SK-N-SH treated with all-trans-retinoic acid at 6 μM for 48 hours (cell line): ENCODE measurements around the gene TMEM254.

Experiments used
- ATAC-seq: fragments of 200-7000 bp; cut with Tn5 transposase; 3 replicates; pipeline ENCODE4 v1.9.1; 2020; ENCODE audit warnings: mild to moderate bottlenecking, moderate library complexity
- ARNTL ChIP-seq: fragments of 450-650 bp; formaldehyde crosslinking; IDR thresholded peaks from 2 replicates; pipeline ENCODE4 v1.5.0; 2020; ENCODE audit warnings: low read depth, mild to moderate bottlenecking, moderate library complexity, borderline replicate concordance
- CSDC2 ChIP-seq: fragments of 250-450 bp; sonication (Bioruptor Pico); IDR thresholded peaks from 2 replicates; pipeline ENCODE4 v1.5.0; 2020; ENCODE audit warnings: mild to moderate bottlenecking, moderate library complexity
- ESRRG ChIP-seq: fragments of 250-450 bp; sonication (Bioruptor Pico); IDR thresholded peaks from 2 replicates; pipeline ENCODE4 v1.6.1; 2021; ENCODE audit warnings: mild to moderate bottlenecking
- GLIS3 ChIP-seq: fragments of 250-450 bp; sonication (Bioruptor Pico); IDR thresholded peaks from 2 replicates; pipeline ENCODE4 v1.5.0; 2020; ENCODE audit warnings: mild to moderate bottlenecking, moderate library complexity
- ISL1 ChIP-seq: fragments of 250-450 bp; sonication (Bioruptor Pico); IDR thresholded peaks from 2 replicates; pipeline ENCODE4 v2.1.2; 2022; ENCODE audit warnings: mild to moderate bottlenecking, moderate library complexity
- OSR1 ChIP-seq: fragments of 250-450 bp; sonication (Bioruptor Pico); IDR thresholded peaks from 2 replicates; pipeline ENCODE4 v1.8.0; 2022; ENCODE audit warnings: moderate library complexity, mild to moderate bottlenecking, inconsistent platforms
- PPARA ChIP-seq: fragments of 250-450 bp; sonication (Bioruptor Pico); IDR thresholded peaks from 2 replicates; pipeline ENCODE4 v1.5.0; 2020; ENCODE audit warnings: mild to moderate bottlenecking, borderline replicate concordance
- RARB ChIP-seq: fragments of 250-450 bp; sonication (Bioruptor Pico); IDR thresholded peaks from 2 replicates; pipeline ENCODE4 v1.8.0; 2021; ENCODE audit warnings: mild to moderate bottlenecking, moderate library complexity
- TCF4 ChIP-seq: fragments of 250-450 bp; sonication (Bioruptor Pico); IDR thresholded peaks from 2 replicates; pipeline ENCODE4 v1.8.0; 2021; ENCODE audit warnings: mild to moderate bottlenecking, moderate library complexity, borderline replicate concordance
- ZFP3 ChIP-seq: fragments of 250-450 bp; sonication (Bioruptor Pico); IDR thresholded peaks from 2 replicates; pipeline ENCODE4 v1.5.0; 2020; ENCODE audit warnings: mild to moderate bottlenecking, moderate library complexity
- ZFP30 ChIP-seq: fragments of 450-650 bp; formaldehyde crosslinking; IDR thresholded peaks from 2 replicates; pipeline ENCODE4 v1.5.0; 2022; ENCODE audit warnings: mild to moderate bottlenecking, moderate library complexity
- ZNF565 ChIP-seq: fragments of 450-650 bp; formaldehyde crosslinking; conservative IDR thresholded peaks from 2 replicates; pipeline ENCODE4 v1.5.0; 2020; ENCODE audit warnings: low read depth, mild to moderate bottlenecking, moderate library complexity
- ZNF70 ChIP-seq: fragments of 450-650 bp; formaldehyde crosslinking; IDR thresholded peaks from 2 replicates; pipeline ENCODE4 v1.5.0; 2020; ENCODE audit warnings: mild to moderate bottlenecking, moderate library complexity
- ZNF8 ChIP-seq: fragments of 450-650 bp; formaldehyde crosslinking; IDR thresholded peaks from 2 replicates; pipeline ENCODE4 v1.5.0; 2020; ENCODE audit warnings: mild to moderate bottlenecking, moderate library complexity
- TF ChIP-seq, protein P1 (sequence below): fragments of 250-450 bp; sonication (Bioruptor Pico); IDR thresholded peaks from 2 replicates; pipeline ENCODE4 v1.5.0; 2020; ENCODE audit warnings: mild to moderate bottlenecking, moderate library complexity
- TF ChIP-seq, protein P2 (sequence below): fragments of 250-450 bp; sonication (Bioruptor Pico); IDR thresholded peaks from 2 replicates; pipeline ENCODE4 v1.5.1; 2020; ENCODE audit warnings: low read depth, mild to moderate bottlenecking, moderate library complexity
- TF ChIP-seq, protein P3 (sequence below): fragments of 250-450 bp; sonication (Bioruptor Pico); IDR thresholded peaks from 2 replicates; pipeline ENCODE4 v1.5.1; 2021; ENCODE audit warnings: mild to moderate bottlenecking, moderate library complexity
- TF ChIP-seq, protein P4 (sequence below): fragments of 250-450 bp; sonication (Bioruptor Pico); IDR thresholded peaks from 2 replicates; pipeline ENCODE4 v1.8.0; 2020; ENCODE audit warnings: mild to moderate bottlenecking, moderate library complexity, borderline replicate concordance

The TMEM254 gene

DNA sequence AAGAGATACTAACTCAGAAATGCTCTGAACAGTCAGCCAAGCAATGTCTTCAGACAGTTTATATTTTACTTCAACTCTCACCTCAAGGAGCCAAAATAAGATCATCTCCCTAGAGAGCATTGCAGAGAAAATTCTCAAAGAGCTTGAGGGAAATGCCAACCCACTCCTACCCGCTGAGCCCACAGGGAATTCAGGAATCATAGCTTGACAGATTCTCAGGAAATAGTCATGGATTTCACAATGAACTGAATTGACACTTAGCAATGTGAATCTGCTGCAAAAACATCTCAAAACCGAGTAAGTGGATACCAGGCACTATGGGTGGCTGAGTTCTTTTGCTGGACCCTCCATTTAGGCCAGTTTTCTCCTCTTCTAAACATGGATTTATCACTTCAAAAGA lies 44.3 kb downstream of the TMEM254 start:
- ATAC-seq, result no peak
- no peak for TF ChIP-seq ZNF565
- TF ChIP-seq, all 23 proteins: peak for 0

DNA sequence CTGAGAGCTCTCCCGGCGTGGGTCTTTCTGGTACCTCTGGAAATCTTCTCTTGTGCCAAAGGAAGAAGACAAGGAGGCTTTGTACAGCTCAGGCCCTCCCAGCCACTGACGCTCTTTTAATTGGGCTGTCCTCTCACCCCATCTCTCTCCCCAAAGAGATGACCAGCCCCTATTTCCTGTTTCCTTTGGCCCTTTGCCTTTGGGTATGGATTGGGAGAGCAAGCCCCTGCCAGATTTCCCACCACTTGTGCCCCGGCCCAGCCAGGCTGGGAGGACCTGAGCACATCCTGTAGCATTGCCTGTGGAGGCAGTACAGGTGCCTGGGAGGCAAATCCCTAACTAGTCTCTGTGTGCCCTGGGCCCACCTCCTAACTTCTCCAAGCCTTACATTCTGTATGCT lies 48.4 kb downstream of the TMEM254 start:
- TF ChIP-seq, protein P1, sequence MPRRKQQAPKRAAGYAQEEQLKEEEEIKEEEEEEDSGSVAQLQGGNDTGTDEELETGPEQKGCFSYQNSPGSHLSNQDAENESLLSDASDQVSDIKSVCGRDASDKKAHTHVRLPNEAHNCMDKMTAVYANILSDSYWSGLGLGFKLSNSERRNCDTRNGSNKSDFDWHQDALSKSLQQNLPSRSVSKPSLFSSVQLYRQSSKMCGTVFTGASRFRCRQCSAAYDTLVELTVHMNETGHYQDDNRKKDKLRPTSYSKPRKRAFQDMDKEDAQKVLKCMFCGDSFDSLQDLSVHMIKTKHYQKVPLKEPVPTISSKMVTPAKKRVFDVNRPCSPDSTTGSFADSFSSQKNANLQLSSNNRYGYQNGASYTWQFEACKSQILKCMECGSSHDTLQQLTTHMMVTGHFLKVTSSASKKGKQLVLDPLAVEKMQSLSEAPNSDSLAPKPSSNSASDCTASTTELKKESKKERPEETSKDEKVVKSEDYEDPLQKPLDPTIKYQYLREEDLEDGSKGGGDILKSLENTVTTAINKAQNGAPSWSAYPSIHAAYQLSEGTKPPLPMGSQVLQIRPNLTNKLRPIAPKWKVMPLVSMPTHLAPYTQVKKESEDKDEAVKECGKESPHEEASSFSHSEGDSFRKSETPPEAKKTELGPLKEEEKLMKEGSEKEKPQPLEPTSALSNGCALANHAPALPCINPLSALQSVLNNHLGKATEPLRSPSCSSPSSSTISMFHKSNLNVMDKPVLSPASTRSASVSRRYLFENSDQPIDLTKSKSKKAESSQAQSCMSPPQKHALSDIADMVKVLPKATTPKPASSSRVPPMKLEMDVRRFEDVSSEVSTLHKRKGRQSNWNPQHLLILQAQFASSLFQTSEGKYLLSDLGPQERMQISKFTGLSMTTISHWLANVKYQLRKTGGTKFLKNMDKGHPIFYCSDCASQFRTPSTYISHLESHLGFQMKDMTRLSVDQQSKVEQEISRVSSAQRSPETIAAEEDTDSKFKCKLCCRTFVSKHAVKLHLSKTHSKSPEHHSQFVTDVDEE (CRISPR knock-in tag), result no peak
- TF ChIP-seq ZFP3 (CRISPR knock-in tag) (no peak), TCF4 (CRISPR knock-in tag) (no peak), ISL1 (CRISPR knock-in tag) (no peak), ZNF8 (CRISPR knock-in tag) (no peak), ZNF565 (no peak), PPARA (CRISPR knock-in tag) (no peak), GLIS3 (no peak), RARB (CRISPR knock-in tag) (no peak), ZFP30 (CRISPR knock-in tag) (no peak), OSR1 (CRISPR knock-in tag) (no peak)
- TF ChIP-seq, protein P2, sequence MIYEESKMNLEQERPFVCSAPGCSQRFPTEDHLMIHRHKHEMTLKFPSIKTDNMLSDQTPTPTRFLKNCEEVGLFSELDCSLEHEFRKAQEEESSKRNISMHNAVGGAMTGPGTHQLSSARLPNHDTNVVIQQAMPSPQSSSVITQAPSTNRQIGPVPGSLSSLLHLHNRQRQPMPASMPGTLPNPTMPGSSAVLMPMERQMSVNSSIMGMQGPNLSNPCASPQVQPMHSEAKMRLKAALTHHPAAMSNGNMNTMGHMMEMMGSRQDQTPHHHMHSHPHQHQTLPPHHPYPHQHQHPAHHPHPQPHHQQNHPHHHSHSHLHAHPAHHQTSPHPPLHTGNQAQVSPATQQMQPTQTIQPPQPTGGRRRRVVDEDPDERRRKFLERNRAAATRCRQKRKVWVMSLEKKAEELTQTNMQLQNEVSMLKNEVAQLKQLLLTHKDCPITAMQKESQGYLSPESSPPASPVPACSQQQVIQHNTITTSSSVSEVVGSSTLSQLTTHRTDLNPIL (CRISPR knock-in tag), result no peak
- TF ChIP-seq, protein P3, sequence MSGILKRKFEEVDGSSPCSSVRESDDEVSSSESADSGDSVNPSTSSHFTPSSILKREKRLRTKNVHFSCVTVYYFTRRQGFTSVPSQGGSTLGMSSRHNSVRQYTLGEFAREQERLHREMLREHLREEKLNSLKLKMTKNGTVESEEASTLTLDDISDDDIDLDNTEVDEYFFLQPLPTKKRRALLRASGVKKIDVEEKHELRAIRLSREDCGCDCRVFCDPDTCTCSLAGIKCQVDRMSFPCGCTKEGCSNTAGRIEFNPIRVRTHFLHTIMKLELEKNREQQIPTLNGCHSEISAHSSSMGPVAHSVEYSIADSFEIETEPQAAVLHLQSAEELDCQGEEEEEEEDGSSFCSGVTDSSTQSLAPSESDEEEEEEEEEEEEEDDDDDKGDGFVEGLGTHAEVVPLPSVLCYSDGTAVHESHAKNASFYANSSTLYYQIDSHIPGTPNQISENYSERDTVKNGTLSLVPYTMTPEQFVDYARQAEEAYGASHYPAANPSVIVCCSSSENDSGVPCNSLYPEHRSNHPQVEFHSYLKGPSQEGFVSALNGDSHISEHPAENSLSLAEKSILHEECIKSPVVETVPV (CRISPR knock-in tag), result no peak

DNA sequence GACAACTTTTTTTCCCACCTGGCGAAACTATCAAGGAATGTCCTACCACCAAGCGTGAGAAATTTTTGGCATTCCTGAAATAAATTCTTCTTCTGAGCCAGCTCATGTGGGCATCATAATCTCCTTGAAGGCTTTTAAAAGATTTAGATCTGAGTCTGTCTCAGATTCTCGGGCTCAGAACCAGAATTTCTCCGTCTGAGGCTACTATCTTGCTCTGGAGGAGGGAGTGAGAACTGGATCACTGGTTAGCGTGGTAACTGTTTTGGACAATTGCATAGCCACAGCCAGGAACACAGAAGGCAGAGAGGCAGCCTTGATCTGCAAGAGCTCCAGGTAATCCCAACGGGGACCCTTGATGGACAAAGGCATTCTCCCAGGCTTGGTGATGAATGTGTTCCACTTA lies 53.0 kb downstream of the TMEM254 start:
- no peak for ATAC-seq
- TF ChIP-seq ESRRG (CRISPR knock-in tag) (no peak), CSDC2 (CRISPR knock-in tag) (no peak), ZNF8 (CRISPR knock-in tag) (no peak), ZNF70 (CRISPR knock-in tag) (no peak), ARNTL (no peak), ZFP3 (CRISPR knock-in tag) (no peak), TCF4 (CRISPR knock-in tag) (no peak), PPARA (CRISPR knock-in tag) (no peak)

More for the DNA sequence above, 48.4 kb downstream of the TMEM254 start:
- ATAC-seq, result no peak

DNA sequence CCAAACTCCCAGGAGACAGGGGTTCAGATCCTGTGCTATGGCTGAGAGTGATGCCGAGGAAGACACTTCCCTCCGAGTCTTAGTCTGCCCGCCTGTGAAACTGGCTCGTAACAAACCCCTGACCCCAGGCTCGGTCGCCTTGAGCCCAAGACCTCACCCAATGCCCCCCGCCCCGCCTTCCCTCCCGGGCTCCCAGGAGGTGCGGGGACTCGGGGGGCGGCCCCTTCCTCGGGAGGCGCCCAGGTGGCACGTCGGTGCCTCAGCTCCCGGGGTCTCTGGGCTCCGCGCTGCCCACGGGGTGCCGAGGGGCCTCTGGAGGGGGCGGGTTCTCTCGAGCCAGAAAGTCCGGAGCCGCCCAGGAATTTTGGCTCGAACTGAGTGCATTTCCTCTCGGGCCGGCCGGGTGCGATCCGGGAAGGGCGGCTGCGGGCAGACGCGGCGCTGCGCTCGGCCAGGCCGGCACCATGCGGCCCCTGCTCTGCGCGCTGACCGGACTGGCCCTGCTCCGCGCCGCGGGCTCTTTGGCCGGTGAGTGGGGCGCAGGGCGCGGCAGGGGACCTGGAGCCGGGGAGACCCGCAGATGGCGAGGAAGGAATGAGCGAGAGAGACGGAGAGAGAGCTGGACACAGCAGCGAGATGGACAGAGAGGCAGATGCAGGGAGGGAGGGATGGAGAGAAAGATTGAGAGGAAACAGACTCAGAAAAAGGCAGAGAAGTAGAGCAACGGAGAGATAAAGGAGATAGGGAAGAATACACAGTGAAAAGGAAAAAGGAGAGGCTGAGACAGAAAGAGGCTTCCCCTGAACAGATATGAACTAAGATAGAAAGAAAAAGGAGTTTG lies 54.1 kb downstream of the TMEM254 start, which contains the start of gene PLAC9:
PLAC9 (plus strand) TSS at position 432 of the 841 bp plus-strand sequence; CDS start at position 465, 33 bp downstream.
- TF ChIP-seq PPARA (CRISPR knock-in tag) (no peak), ARNTL (no peak), OSR1 (CRISPR knock-in tag) (no peak)
- TF ChIP-seq, protein P4, sequence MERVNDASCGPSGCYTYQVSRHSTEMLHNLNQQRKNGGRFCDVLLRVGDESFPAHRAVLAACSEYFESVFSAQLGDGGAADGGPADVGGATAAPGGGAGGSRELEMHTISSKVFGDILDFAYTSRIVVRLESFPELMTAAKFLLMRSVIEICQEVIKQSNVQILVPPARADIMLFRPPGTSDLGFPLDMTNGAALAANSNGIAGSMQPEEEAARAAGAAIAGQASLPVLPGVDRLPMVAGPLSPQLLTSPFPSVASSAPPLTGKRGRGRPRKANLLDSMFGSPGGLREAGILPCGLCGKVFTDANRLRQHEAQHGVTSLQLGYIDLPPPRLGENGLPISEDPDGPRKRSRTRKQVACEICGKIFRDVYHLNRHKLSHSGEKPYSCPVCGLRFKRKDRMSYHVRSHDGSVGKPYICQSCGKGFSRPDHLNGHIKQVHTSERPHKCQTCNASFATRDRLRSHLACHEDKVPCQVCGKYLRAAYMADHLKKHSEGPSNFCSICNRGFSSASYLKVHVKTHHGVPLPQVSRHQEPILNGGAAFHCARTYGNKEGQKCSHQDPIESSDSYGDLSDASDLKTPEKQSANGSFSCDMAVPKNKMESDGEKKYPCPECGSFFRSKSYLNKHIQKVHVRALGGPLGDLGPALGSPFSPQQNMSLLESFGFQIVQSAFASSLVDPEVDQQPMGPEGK (CRISPR knock-in tag), result no peak
- TF ChIP-seq, protein P3 (CRISPR knock-in tag), result no peak
- ATAC-seq, result peak; percentile 92
